Measurements from ENCODE around the gene TTYH3.
"Not testable (repeated sequence)": the region's sequence is repeated elsewhere in the genome, so short reads cannot be mapped to it uniquely, and the experiment has no call there.

TTYH3 gene

DNA sequence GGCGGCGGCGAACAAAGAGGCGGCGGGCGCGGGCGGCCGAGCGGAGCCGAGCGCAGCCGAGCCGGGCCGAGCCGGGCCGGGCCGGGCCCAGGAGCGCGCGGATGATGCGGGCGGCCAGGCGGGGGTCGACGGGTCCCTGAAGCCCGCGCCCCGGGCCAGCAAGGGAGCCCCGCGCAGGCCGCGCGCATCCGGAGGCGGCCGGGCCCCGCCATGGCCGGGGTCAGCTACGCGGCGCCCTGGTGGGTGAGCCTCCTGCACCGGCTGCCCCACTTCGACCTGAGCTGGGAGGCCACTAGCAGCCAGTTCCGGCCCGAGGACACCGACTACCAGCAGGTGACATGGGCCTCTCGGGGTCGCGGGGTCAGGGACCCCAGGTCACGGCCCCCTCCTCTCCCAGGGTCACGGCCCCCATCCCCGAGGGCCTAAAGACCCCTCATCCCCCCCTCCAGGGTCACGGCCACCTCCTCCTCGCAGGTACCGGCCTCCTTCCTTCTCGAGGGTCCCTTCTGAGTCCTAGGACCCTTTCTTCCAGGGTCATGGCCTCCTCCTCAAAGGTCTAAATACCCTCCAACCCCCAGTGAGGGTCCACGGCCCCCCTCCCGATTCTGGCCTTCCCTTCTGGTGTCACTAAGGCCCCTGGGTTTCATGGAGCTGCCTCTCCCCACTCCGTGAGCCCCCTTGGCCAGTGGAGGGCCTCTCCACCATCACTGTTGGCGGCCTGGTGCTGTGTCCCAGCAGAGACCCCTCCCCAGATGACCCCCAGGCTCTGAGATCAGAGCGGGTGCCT, at the start of gene TTYH3:
TTYH3 (plus strand) TSS at position 41 of the 787 bp plus-strand sequence; CDS start at position 211, 170 bp downstream.
- no peak for DNase-seq

DNA sequence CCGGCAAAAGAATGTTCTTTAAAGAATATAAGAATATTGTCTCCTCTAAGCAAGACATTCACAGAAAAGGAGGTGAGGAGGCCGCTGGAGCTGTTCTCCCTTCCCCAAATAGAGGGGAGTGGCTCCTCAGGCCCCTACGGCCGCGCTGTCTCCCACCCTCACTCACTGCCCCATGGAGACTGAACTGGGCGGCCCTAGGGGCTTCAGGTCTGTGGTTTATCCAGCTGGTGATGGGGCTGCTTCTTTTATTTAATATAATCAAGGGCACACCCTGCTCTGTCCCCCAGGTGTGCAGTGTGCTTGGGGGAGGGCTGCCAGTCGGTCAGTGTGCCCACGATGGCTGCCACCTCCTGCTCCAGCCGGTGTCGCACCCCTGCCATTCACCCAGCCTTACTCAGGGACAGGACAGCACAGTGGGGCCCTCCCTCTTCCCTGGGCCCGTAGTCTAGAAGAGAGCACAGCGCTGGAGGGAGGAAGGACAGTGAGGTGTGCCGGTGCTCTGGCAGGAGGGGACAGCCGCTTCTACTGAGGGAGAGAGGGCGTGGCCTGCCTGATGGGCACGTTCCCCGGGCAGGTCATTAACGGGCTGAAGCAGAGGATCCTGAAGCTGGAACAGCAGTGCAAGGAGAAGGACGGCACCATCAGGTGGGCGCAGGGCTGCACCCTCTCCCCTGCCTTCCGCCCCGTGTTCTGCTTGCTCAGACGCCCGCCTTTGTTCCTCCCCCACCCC, 49.6 kb upstream of the TTYH3 start:
- no peak for DNase-seq

GRCh38 chr7:2583798-2584580, 47.8 kb upstream of the TTYH3 start:
- no peak for DNase-seq

GRCh38 chr7:2585446-2585845, 46.3 kb upstream of the TTYH3 start:
- no peak for DNase-seq

DNA sequence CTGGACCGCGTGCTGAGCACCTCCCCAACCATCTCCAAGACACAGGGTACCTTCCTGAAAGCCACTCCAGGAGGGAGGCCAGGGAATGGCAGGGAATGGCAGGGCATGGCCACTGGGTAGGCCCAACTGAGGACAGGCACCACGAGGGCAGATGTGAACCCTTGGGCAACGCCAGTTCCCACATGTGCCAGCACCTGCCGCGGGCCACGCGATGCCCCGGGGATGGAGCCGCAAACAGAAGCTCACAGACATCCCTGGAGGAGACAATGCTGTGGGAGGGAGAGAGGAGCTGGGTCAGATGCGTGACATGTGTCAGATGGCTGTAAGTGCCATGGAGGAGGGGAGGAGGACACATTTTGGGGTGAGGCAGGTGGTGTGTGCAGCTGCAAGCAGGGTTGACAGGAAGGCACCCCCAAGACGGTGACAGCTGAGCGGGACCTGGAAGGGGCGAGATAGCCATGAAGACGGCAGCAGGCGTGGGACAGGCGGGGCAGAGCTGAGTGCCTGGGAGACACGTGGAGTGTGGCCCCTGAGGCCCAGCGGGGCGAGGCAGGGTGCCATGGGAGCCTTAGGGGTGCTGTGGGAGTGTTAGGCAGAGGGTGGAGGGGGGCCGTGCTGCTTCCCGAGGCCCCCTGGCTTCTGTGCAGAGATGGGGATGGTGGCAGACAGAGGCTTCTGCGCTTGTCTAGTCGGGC, 45.3 kb upstream of the TTYH3 start:
- no peak for DNase-seq

- no peak for DNase-seq
Observed at GRCh38 chr7:2587134-2587533, 44.7 kb upstream of the TTYH3 start.

DNA sequence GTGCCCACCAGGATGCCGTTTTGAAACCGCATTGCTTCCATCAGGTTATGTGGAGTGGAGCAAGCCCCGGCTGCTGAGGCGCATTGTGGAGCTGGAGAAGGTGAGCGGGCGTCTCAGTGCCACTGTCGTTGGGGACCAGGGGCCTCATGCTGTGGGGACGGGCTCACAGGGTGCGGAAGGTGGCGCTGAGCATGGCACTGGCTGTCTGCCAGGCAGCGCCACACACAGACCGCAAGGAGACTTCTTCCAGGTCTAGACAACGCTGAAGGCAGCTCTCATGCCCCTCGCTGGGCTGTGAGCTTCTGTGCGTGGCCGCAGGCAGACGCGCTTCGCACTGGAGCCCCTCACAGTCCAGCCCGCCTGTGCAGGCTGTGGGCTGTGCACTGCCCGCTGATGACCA, 44.0 kb upstream of the TTYH3 start:
- DNase-seq, result no peak

- DNase-seq, result no peak
Observed at GRCh38 chr7:2589341-2589740, 42.4 kb upstream of the TTYH3 start.

DNA sequence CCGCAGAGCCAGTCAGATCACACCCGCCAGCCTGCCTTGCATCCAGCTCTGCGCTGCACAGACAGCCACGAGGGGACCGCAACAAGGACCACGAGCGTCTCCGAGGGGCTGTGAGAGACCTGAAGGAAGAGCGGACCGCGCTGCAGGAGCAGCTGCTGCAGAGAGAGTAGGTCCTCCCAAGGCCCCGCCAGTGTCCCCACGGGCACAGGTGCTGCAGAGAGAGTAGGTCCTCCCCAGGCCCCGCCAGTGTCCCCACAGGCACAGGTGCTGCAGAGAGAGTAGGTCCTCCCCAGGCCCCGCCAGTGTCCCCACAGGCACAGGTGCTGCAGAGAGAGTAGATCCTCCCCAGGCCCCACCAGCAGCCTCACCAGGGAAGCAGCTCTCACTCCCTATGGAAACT, 41.8 kb upstream of the TTYH3 start:
- not testable (repeated sequence) for DNase-seq

DNA sequence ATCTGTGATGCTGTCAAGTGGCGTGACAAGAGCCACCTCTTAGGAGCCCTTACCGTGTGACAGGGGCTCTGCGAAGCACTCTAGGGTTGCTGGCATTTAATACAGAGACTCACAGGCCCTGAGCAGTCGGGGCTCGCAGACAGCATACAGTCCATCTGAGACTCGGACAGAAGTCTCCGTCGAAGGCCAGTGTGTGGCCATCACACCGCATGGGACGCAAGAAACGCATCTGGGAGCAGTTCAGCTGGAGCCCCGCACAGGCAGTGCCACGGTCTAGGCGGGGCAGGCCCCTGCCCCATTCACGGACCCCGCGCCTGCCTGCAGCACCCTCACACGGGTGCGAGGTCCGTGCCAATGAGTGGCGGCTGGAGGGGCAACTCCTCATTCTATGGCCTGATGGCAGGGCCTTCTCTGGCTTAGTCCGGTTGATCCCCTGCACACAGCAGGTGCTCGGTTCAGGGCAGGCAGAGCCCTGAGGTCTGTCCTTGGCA, 39.4 kb upstream of the TTYH3 start:
- DNase-seq, result no peak

GRCh38 chr7:2593036-2593727, 38.6 kb upstream of the TTYH3 start:
- no peak for DNase-seq

DNA sequence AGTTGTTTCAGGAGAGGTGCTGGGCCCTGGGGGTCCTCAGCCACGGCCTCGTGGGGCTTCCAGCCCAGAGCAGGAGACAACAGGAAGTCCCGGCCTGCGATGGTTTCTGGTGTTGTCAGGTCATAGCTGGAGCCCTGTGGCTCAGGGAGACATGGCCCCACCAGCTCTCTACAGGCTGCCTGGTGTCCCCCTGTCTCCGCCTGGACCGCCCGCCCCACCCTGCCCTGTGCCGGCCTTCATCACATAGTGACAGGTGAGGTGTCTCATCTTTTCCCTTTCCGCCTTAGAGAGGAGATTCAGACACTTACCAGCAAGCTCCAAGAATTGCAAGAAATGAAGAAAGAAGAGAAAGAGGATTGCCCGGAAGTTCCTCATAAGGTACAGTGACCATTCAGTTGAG, 37.2 kb upstream of the TTYH3 start:
- DNase-seq, result no peak

GRCh38 chr7:2595258-2595860, 36.4 kb upstream of the TTYH3 start:
- no peak for DNase-seq

DNA sequence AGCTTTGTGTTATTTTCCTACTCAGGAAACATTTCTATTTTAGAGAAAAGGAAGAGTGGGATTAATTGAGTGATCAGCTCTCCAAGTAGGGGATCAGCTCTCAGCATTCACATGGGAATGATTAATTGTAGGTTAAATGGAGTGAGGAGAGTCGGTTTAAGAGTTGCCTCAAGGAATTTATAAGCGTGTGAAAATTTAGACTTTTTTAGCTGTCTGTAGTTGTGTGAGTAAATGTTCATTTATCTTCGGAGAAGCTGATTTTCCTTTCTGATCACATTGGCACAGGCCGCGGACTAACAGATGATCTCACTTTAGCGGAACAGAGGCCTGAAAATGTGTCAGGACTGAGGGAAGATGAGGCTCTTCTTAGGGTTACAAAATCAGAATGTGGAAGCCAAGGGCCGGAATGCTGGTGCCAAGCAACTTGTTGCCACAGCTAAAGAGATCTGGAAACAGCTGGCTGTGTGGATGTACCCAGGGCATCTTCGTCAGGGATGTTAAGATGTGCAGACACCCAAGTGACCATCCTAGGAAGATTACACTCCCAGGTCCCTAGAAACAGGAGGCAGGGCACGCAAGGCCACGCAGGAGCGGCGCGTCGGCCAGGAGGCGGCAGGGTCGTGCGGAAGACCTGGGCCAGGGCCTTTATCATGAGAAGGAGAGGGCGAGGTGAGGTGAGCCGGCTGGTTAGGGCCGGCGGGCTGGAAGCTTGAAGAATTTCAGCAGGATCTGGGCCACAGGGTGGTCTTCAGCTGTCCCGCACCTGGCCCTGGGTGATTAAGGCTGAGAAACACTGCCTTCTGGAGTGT, 35.1 kb upstream of the TTYH3 start:
- no peak for DNase-seq

GRCh38 chr7:2597273-2597640, 34.5 kb upstream of the TTYH3 start:
- DNase-seq, result no peak

- no peak for DNase-seq
Observed at GRCh38 chr7:2598154-2598823, 33.5 kb upstream of the TTYH3 start.

DNA sequence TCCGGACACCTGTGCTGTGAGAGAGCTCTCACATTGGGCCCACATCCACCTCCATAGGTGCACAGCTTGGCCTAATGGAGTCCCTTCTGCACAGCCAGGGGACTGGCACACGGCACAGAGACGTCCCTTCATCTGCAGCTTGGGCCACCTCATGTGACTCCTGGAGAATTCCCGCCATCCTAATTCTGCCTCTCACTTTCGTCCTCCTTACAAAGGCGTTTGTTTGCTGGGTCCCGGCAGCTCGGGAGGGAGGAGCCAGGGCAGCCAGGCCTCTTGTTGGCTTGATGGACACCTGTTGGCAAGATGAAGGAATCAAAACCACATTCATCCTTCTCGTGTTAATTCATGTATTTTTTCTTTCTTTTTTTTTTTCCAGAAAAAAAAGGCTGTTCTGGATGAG, 30.7 kb upstream of the TTYH3 start:
- no peak for DNase-seq

- no peak for DNase-seq
Observed at GRCh38 chr7:2601907-2602306, 29.9 kb upstream of the TTYH3 start.

- no peak for DNase-seq
Observed at GRCh38 chr7:2602406-2603043, 29.3 kb upstream of the TTYH3 start.

All from cerebellar nuclear complex (tissue), 1 donor.